ENCODE data around the gene ATP6V0D1.

GRCh38 chr16:67430504-67430976 lies 50.4 kb downstream of the ATP6V0D1 start:
- TF ChIP-seq CEBPB (IDR thresholded peaks at IDR 0.05) (no peak), TAF1 (IDR thresholded peaks at IDR 0.05; ENCODE audit: low read depth) (peak; percentile 31; the same call in 1 of the 2 replicates), EGR1 (IDR thresholded peaks at IDR 0.05) (peak; percentile 30; the same call in 1 of the 2 replicates), TCF12 (IDR thresholded peaks at IDR 0.05; ENCODE audit: low read depth) (peak; percentile 57; the same call in 1 of the 2 replicates), EP300 (IDR thresholded peaks at IDR 0.05; ENCODE audit: borderline replicate concordance) (no peak), RAD21 (IDR thresholded peaks at IDR 0.05; ENCODE audit: low read depth) (no peak)
